IPS DF 6.9 (cell line): ENCODE results near the gene TBX18.

Experiments
- DNase-seq: peaks from one replicate; pipeline ENCODE4 v3.0.0-alpha.2; 2013; ENCODE audit warnings: low read depth, low spot score
- H3K27ac ChIP-seq: one replicate; pipeline ENCODE4 v1.5.1; 2013; ENCODE audit warnings: low read length, control low read depth
- H3K27me3 ChIP-seq: 2 replicates; pipeline ENCODE4 v1.6.1; 2013; ENCODE audit warnings: mild to moderate bottlenecking, low read length; ENCODE audit not compliant: control insufficient read depth, insufficient read depth
- H3K36me3 ChIP-seq: 2 replicates; pipeline ENCODE4 v1.6.1; 2013; ENCODE audit warnings: low read length; ENCODE audit not compliant: control insufficient read depth, insufficient read depth
- H3K4me1 ChIP-seq: 2 replicates; pipeline ENCODE4 v1.6.1; 2013; ENCODE audit warnings: low read length; ENCODE audit not compliant: control insufficient read depth, insufficient read depth
- H3K4me3 ChIP-seq: 2 replicates; pipeline ENCODE4 v1.5.1; 2013; ENCODE audit warnings: mild to moderate bottlenecking, low read length
- H3K9me3 ChIP-seq: 2 replicates; pipeline ENCODE4 v1.6.1; 2013; ENCODE audit warnings: low read length, inconsistent platforms; ENCODE audit not compliant: control insufficient read depth, insufficient read depth
- WGBS: extraction: QIAGEN DNeasy Blood & Tissue Kit; methylation state at CpG from one replicate; pipeline ENCODE4 v1.1.7; 2013; ENCODE audit warnings: mixed read lengths, missing lambda C conversion rate; ENCODE audit not compliant: insufficient read length, insufficient coverage; 5-methylcytosine and 5-hydroxymethylcytosine counted together

TBX18 gene

DNA sequence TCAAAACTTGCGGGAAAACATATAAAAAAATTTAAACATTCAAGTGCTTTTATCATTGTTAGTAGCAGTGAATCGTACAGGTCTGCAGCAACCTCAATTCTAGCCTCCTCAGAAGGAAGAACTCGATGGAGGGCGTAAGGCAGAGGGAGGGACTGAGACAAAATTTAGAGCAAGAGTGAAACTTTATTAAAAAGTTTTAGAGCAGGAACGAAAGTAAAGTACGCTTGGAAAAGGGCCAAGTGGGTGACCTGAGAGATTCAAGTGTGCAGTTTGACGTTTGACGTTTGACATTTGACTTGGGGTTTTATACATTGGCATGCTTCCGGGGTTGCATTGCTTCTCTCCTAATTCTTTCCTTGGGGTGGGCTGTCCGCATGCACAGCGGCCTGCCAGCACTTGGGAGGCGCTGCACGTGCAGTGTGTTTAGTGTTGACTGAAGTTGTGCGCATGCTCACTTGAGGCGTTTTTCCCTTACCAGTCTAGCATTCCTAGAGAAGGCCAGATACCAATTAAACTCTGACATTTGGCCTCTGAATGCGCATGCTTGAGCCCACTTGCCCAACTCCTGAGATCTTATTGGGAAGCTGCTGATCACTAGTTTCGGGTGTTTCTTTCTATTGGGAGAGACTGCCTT, 82.6 kb downstream of the TBX18 start:
- no CpG with 5 or more reads among the region's 17 CpGs for WGBS

DNA sequence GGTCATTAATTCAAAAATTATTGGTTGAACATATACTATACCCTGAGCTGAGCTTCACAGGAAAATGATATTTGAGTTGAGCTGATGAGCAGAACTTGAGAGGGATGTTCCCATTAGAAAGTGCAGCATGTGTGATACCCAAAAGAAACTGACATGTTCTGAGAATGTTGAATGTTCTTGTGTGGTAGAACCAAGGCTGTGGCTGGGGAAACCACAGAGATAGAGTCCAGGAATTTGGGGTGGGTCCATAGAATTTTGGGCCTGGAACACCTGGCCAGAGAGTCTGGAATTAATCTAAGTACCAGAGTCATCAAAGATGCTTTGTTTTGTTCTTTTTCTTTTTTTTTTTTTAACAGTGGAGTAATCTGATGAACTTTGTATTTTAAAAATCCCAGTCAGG, 88.7 kb downstream of the TBX18 start:
- Histone ChIP-seq H3K4me3 (no peak overlapping the region), H3K27ac (no peak overlapping the region)
- no peak for DNase-seq

More for the DNA sequence above, 82.6 kb downstream of the TBX18 start:
- Histone ChIP-seq H3K36me3 (no peaks in the 10 kb centered on the region), H3K4me1 (no peaks in the 10 kb centered on the region), H3K4me3 (no peak overlapping the region), H3K27me3 (no peaks in the 10 kb centered on the region), H3K9me3 (no peaks in the 10 kb centered on the region), H3K27ac (no peak overlapping the region)
- no peak for DNase-seq

DNA sequence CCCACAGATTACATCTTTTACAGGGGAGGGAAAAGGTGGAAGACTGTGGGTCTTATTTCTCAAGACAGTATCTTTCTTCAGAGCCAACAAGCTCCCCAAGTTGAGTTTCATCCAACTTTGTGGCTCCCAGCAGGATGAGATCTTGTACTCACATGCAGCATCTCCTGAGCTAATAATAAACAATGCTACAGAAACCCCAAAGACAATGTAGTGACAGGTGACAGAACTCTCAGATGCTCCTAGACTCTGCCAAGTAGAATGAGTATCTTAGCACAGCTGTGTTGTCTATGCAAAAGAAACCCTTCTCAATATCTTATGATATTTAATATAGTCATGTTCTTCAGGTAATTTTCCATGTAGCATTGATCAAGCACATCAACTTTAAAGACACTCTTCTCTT, 90.0 kb downstream of the TBX18 start:
- H3K27ac ChIP-seq = no peak overlapping the region
- no peaks in the 10 kb centered on the region for H3K27me3 ChIP-seq
- H3K4me1 ChIP-seq = no peaks in the 10 kb centered on the region
- no peak for DNase-seq
- no peaks in the 10 kb centered on the region for H3K36me3 ChIP-seq
- no peak overlapping the region for H3K4me3 ChIP-seq
- no peaks in the 10 kb centered on the region for H3K9me3 ChIP-seq

More for the DNA sequence above, 88.7 kb downstream of the TBX18 start:
- Histone ChIP-seq H3K36me3 (no peaks in the 10 kb centered on the region), H3K9me3 (no peaks in the 10 kb centered on the region), H3K4me1 (no peaks in the 10 kb centered on the region), H3K27me3 (no peaks in the 10 kb centered on the region)

DNA sequence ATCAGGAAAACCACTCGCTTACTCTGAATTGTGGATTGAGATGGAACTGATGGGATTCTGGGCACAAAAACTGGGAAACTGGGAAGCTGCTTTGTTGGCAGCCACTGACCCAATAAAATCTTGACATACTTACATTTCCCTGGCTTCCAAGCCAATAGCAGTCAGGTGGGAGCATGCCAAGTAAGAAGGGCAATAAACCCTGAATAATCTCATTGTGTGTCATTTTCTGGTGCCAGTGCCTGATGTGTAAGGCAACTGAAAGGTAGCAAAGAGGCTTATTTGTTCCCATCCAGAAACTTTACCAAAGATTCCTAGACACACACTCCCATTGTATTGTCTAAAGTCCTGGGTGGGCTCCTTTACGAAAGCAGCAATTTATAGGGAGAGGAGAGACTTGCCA, 93.2 kb downstream of the TBX18 start:
- no peaks in the 10 kb centered on the region for H3K36me3 ChIP-seq
- H3K27me3 ChIP-seq = no peaks in the 10 kb centered on the region
- no peak overlapping the region for H3K4me3 ChIP-seq
- no peaks in the 10 kb centered on the region for H3K4me1 ChIP-seq
- DNase-seq = no peak
- no peak overlapping the region for H3K27ac ChIP-seq
- no peaks in the 10 kb centered on the region for H3K9me3 ChIP-seq
- WGBS = no CpG with 5 or more reads among the region's 2 CpGs

DNA sequence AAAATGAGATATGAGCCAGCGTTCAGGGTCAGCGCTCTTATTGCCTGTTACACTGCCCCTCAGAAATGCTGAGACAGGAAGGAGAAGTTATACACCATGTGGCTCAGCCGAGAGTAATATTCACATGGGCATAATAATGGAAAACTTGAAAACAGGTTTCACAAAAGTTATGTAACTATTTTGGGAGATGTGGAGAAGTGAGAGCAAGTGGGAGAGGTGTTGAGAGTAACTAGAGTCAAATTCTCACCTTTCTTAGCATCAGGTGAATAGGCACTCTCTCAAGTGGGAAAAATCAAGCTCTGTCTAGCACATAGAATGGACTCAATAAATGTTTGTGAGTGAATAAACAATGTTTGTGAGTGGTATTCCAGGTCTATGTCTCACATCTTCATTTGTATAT, 94.5 kb downstream of the TBX18 start:
- DNase-seq = no peak
- Histone ChIP-seq H3K36me3 (no peaks in the 10 kb centered on the region), H3K4me3 (no peak overlapping the region), H3K27ac (no peak overlapping the region), H3K27me3 (no peaks in the 10 kb centered on the region), H3K4me1 (no peaks in the 10 kb centered on the region), H3K9me3 (no peaks in the 10 kb centered on the region)
- WGBS = no CpG with 5 or more reads among the region's 3 CpGs

DNA sequence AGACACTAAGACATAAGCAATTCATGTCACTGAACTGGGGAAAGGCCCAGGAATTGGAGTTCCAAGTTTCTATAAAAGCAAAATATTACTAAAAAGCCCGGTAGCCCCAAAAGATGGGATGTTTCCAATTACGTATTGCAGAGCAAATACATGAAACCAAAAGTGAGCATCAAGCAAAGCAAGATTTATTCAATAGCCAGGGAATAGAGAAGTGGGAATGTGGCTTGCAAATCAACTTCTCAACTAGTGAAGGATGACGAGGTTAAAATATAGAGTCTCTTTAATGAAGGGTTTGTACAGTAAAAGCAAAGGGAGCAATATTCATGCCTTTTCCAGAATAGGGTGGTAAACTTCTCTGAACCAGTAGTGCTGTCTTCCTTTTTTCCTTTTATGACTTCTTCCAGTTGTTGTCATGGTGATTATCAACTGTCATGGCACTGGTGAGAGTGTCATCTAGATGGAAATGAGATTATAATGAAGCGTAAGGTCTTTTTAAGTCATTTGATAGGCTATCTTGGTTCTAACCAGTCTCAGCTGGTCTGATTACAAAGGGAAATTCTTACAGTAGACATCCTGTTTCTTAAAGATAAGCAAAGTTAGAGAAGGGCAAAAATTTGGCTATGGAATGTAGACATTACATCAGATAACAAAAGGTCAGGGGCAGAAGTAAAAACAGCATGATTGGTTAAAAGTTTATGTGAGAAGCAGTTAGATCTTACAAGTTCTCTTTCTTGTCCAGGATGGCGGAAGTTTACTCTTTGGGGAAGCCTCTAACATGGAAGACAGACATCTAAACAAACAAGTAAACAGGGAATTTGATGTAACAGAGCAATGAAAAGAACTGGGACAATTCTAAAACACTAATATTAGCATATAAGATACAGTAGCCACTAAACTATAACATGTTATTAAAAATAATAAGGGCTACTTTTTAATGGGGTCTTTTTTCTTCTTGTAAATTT, 96.9 kb downstream of the TBX18 start:
- no peak for DNase-seq
- Histone ChIP-seq H3K4me1 (no peaks in the 10 kb centered on the region), H3K36me3 (no peaks in the 10 kb centered on the region), H3K27ac (no peak overlapping the region), H3K4me3 (no peak overlapping the region), H3K27me3 (no peaks in the 10 kb centered on the region), H3K9me3 (no peaks in the 10 kb centered on the region)
- no CpG with 5 or more reads among the region's 5 CpGs for WGBS

DNA sequence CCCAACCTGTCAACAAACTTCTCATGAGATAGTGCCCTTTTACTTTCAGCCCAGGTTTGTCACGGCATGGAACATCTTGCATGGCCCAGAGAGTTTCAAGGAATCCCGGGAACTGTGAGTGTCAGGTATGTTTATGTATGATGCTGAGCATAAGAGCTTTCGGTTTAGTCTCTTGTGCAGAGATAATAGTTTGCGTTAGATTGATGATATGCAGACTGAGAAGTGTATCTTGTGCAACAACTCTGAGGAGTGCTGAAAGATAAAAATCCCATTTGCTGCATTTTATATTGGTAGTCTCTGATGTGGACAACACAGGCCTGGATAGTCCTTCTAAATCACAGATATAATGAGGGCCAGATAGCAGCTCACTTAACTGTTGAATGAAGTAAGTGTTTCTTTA, 99.0 kb downstream of the TBX18 start:
- Histone ChIP-seq H3K4me1 (no peaks in the 10 kb centered on the region), H3K27ac (no peak overlapping the region), H3K27me3 (no peaks in the 10 kb centered on the region), H3K36me3 (no peaks in the 10 kb centered on the region), H3K4me3 (no peak overlapping the region), H3K9me3 (no peaks in the 10 kb centered on the region)
- no CpG with 5 or more reads among the region's 4 CpGs for WGBS
- DNase-seq = no peak

DNA sequence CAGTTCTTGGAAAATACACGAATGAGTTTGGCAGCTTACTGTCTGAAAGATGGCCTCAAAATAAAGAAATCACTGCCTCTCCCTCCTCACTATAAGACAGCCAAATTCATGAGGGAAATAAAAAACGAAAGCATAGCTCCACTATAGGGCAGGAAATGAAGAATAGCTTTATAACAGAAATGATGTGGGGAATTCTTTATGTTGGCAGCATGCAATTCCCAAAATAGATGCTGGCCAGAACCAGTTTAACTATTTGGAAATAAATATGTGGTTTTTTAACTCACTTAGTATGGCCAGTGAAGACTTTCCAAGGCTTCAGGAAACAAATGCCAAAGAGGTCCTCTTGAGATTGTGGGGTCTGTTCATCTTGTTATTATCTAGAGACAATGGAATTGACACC, 100.5 kb downstream of the TBX18 start:
- Histone ChIP-seq H3K36me3 (no peaks in the 10 kb centered on the region), H3K27me3 (no peaks in the 10 kb centered on the region), H3K27ac (no peak overlapping the region), H3K4me3 (no peak overlapping the region), H3K9me3 (no peaks in the 10 kb centered on the region), H3K4me1 (no peaks in the 10 kb centered on the region)
- WGBS = no CpG with 5 or more reads among the region's 2 CpGs
- no peak for DNase-seq

DNA sequence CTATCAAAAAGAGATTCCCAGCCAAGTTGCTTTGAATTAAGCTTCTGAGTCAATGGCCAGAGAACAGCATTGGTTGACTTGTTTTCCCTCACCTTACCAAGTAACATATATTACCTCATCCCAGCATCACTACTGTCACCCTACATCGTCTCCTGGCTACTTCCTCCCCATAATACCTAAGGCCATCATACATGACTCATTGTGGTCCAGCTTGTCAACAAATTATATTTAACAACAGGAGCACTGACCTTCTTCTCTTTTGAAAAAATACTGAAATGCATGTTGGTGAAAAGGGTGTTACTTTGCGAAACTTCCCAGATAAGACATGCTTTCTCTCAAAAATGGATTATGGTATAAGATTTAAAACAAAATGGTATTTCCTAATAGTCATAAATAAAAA, 106.9 kb downstream of the TBX18 start:
- Histone ChIP-seq H3K9me3 (no peaks in the 10 kb centered on the region), H3K27ac (no peak overlapping the region), H3K4me3 (no peak overlapping the region), H3K27me3 (no peaks in the 10 kb centered on the region), H3K4me1 (no peaks in the 10 kb centered on the region), H3K36me3 (no peaks in the 10 kb centered on the region)
- DNase-seq = no peak
- WGBS = no CpG with 5 or more reads among the region's 2 CpGs

DNA sequence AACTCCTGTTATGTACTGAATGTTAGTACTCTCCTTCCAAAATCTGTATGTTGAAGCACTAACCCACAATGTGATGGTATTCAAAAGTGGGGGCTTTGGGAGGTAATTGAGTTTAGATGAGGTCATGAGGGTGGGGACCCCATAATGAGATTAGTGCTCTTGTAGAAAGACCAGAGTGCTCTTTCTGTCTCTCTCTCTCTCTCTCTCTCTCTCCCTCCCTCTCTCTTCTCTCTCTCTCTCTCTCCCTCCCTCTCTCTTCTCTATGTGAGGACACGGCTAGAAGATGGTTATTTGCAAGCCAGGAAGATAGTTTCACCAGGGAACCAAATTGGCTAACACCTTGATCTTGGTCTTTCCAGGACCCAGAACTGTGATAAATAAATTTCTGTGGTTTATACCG, 107.4 kb downstream of the TBX18 start:
- H3K27me3 ChIP-seq = no peaks in the 10 kb centered on the region
- no peaks in the 10 kb centered on the region for H3K36me3 ChIP-seq
- no peak for DNase-seq
- H3K4me1 ChIP-seq = no peaks in the 10 kb centered on the region
- no peak overlapping the region for H3K4me3 ChIP-seq
- no peak overlapping the region for H3K27ac ChIP-seq
- WGBS = no CpG with 5 or more reads among the region's 2 CpGs
- no peaks in the 10 kb centered on the region for H3K9me3 ChIP-seq
